Hepatocyte (in vitro differentiated cells): Measurements from ENCODE around the gene UBE3C. TPM values are rescaled to one million over a fixed set of nuclear protein-coding genes. Genes with fewer than 3 reads are reported as not detected.

ENCODE experiments used
- DNase-seq: peaks from one replicate; pipeline ENCODE4 v3.0.0-alpha.2; 2016; ENCODE audit warnings: low spot score
- H2AFZ ChIP-seq: fragments of 200-600 bp; sonication (generic); 2 replicates; pipeline ENCODE4 v1.6.0; 2016; ENCODE audit warnings: antibody characterized with exemption, mild to moderate bottlenecking
- H3K27ac ChIP-seq: fragments of 200-600 bp; sonication (generic); 2 replicates; pipeline ENCODE4 v1.5.1; 2016; ENCODE audit warnings: mild to moderate bottlenecking
- H3K27me3 ChIP-seq: fragments of 200-600 bp; sonication (generic); 2 replicates; pipeline ENCODE4 v1.6.1; 2016
- H3K36me3 ChIP-seq: fragments of 200-600 bp; sonication (generic); replicated peaks from 2 replicates; pipeline ENCODE4 v1.5.1; 2016; ENCODE audit warnings: low read depth; ENCODE audit not compliant: insufficient read depth
- H3K4me1 ChIP-seq: fragments of 200-600 bp; sonication (generic); 2 replicates; pipeline ENCODE4 v1.5.1; 2016; ENCODE audit warnings: mild to moderate bottlenecking, moderate library complexity; ENCODE audit not compliant: insufficient read depth
- H3K4me2 ChIP-seq: fragments of 200-600 bp; sonication (generic); 2 replicates; pipeline ENCODE4 v1.6.0; 2016
- H3K4me3 ChIP-seq: fragments of 200-600 bp; sonication (generic); 2 replicates; pipeline ENCODE4 v1.5.1; 2016; ENCODE audit warnings: mild to moderate bottlenecking
- H3K79me2 ChIP-seq: fragments of 200-600 bp; sonication (generic); 2 replicates; pipeline ENCODE4 v1.6.0; 2017; ENCODE audit warnings: mild to moderate bottlenecking
- H3K9me2 ChIP-seq: fragments of 200-600 bp; sonication (generic); replicated peaks from 2 replicates; pipeline ENCODE4 v1.6.0; 2017; ENCODE audit warnings: mild to moderate bottlenecking; ENCODE audit not compliant: insufficient read depth
- H3K9me3 ChIP-seq: fragments of 200-600 bp; sonication (generic); 2 replicates; pipeline ENCODE4 v1.5.1; 2016; ENCODE audit warnings: low read depth, mild to moderate bottlenecking
- H4K20me1 ChIP-seq: fragments of 200-600 bp; sonication (generic); 2 replicates; pipeline ENCODE4 v1.6.0; 2016; ENCODE audit warnings: mild to moderate bottlenecking; ENCODE audit not compliant: insufficient read depth, poor library complexity, severe bottlenecking
- CTCF ChIP-seq: fragments of 200-600 bp; sonication (generic); IDR thresholded peaks from 2 replicates; pipeline ENCODE4 v1.5.1; 2016; ENCODE audit warnings: antibody characterized with exemption, mild to moderate bottlenecking; ENCODE audit not compliant: poor library complexity
- EZH2 ChIP-seq: fragments of 200-600 bp; sonication (generic); IDR thresholded peaks from 2 replicates; pipeline ENCODE4 v1.6.1; 2016; ENCODE audit warnings: antibody characterized with exemption, mild to moderate bottlenecking, borderline replicate concordance
- EZH2phosphoT487 ChIP-seq: fragments of 200-600 bp; sonication (generic); IDR thresholded peaks from one replicate; pipeline ENCODE4 v1.6.1; 2018; ENCODE audit warnings: antibody characterized with exemption, mild to moderate bottlenecking, low read depth, moderate library complexity; ENCODE audit not compliant: unreplicated experiment, severe bottlenecking
- WGBS: methylation state at CpG from one replicate; pipeline ENCODE4 v1.1.6; 2016; ENCODE audit warnings: low lambda C conversion rate; ENCODE audit errors: missing lambda C conversion rate; 5-methylcytosine and 5-hydroxymethylcytosine counted together
- polyA plus RNA-seq: library from polyadenylated mRNA; unstranded; fragments of >200 nt; fragmentation: Nextera tagmentation; extraction: Ambion mirVana; gene quantifications from 2 replicates; pipeline ENCODE4 v1.2.1, GENCODE V29; 2016
- total RNA-seq: library from RNA; depleted of rRNA; stranded (reverse); fragments of >200 nt; gene quantifications from 2 replicates; pipeline ENCODE4 v1.2.3, GENCODE V29; 2014

Gene UBE3C
- total and polyA plus RNA-seq, 2 experiments from 2014 or later, result 24.6 to 72.6 TPM

- H3K36me3 ChIP-seq, result no peaks in the 10 kb centered on the region
- TF ChIP-seq CTCF (no peak), EZH2phosphoT487 (no peak), EZH2 (no peak)
These were observed 95.0 kb downstream of the UBE3C start for GRCh38 chr7:157233677-157234076.

GRCh38 chr7:157234271-157234670, 95.5 kb downstream of the UBE3C start:
- H3K4me3 ChIP-seq, result no peak overlapping the region
- H4K20me1 ChIP-seq, result no peaks in the 10 kb centered on the region
- H3K4me2 ChIP-seq, result no peak overlapping the region
- no peak for DNase-seq
- H3K9me2 ChIP-seq, result no peaks in the 10 kb centered on the region
- no peaks in the 10 kb centered on the region for H3K27me3 ChIP-seq
- H3K27ac ChIP-seq, result no peak overlapping the region
- peaks cover 6% of the 10 kb centered on the region for H3K79me2 ChIP-seq
- no peak overlapping the region for H2AFZ ChIP-seq
- 71% methylated on average over 5 of the region's 5 CpGs for WGBS
- no peaks in the 10 kb centered on the region for H3K4me1 ChIP-seq
- TF ChIP-seq CTCF (no peak), EZH2 (no peak), EZH2phosphoT487 (no peak)
- H3K36me3 ChIP-seq, result no peaks in the 10 kb centered on the region
- H3K9me3 ChIP-seq, result no peaks in the 10 kb centered on the region

More at GRCh38 chr7:157233677-157234076, 95.0 kb downstream of the UBE3C start:
- Histone ChIP-seq H3K4me2 (no peak overlapping the region), H3K4me3 (no peak overlapping the region), H3K27ac (no peak overlapping the region), H3K9me3 (no peaks in the 10 kb centered on the region), H4K20me1 (no peaks in the 10 kb centered on the region), H3K4me1 (no peaks in the 10 kb centered on the region), H2AFZ (no peak overlapping the region), H3K79me2 (peaks cover 6% of the 10 kb centered on the region), H3K27me3 (no peaks in the 10 kb centered on the region), H3K9me2 (no peaks in the 10 kb centered on the region)
- DNase-seq, result no peak
- 79% methylated on average over 2 of the region's 2 CpGs for WGBS

- Histone ChIP-seq H3K4me2 (no peak overlapping the region), H4K20me1 (no peaks in the 10 kb centered on the region), H3K79me2 (peaks cover 6% of the 10 kb centered on the region), H2AFZ (no peak overlapping the region), H3K36me3 (no peaks in the 10 kb centered on the region), H3K27me3 (no peaks in the 10 kb centered on the region), H3K4me1 (no peaks in the 10 kb centered on the region), H3K9me3 (no peaks in the 10 kb centered on the region), H3K9me2 (no peaks in the 10 kb centered on the region), H3K27ac (no peak overlapping the region), H3K4me3 (no peak overlapping the region)
- no peak for DNase-seq
- WGBS, result 74% methylated on average over 2 of the region's 2 CpGs
- TF ChIP-seq EZH2phosphoT487 (no peak), CTCF (no peak), EZH2 (no peak)
These were observed 96.9 kb downstream of the UBE3C start for GRCh38 chr7:157235357-157236333.
